Neural cell (in vitro differentiated cells): Measurements from ENCODE around the gene PVALEF.

Source experiments
- EP300 ChIP-seq: fragments of 450-650 bp; conservative IDR thresholded peaks from 2 replicates; pipeline ENCODE4 v1.6.1; 2014; ENCODE audit warnings: antibody characterized with exemption, mild to moderate bottlenecking, moderate library complexity; ENCODE audit not compliant: poor library complexity, severe bottlenecking
- EZH2 ChIP-seq: fragments of 200-600, 300-800 bp; shearing (Covaris generic), sonication (generic); IDR thresholded peaks from 2 replicates; pipeline ENCODE4 v1.6.1; 2014; ENCODE audit warnings: antibody characterized with exemption, low read length, borderline replicate concordance, mild to moderate bottlenecking; ENCODE audit not compliant: insufficient read depth, poor library complexity, severe bottlenecking
- MXI1 ChIP-seq: fragments of 450-650 bp; conservative IDR thresholded peaks from 2 replicates; pipeline ENCODE4 v1.6.1; 2014; ENCODE audit warnings: antibody characterized with exemption, mild to moderate bottlenecking; ENCODE audit not compliant: poor library complexity, severe bottlenecking
- POLR2AphosphoS5 ChIP-seq: IDR thresholded peaks from 2 replicates; pipeline ENCODE4 v1.6.1; 2012
- RAD21 ChIP-seq: fragments of 450-650 bp; conservative IDR thresholded peaks from 2 replicates; pipeline ENCODE4 v1.6.1; 2014; ENCODE audit warnings: antibody characterized with exemption, mild to moderate bottlenecking, moderate library complexity
- SMC3 ChIP-seq: fragments of 450-650 bp; conservative IDR thresholded peaks from 2 replicates; pipeline ENCODE4 v1.6.1; 2014; ENCODE audit warnings: antibody characterized with exemption, mild to moderate bottlenecking, moderate library complexity; ENCODE audit not compliant: poor library complexity
- TAF1 ChIP-seq: IDR thresholded peaks from 2 replicates; pipeline ENCODE4 v1.6.1; 2012; ENCODE audit warnings: low read depth
- TF ChIP-seq, protein P1 (sequence below): IDR thresholded peaks from 2 replicates; pipeline ENCODE4 v1.6.1; 2012; ENCODE audit warnings: borderline replicate concordance
- TF ChIP-seq, protein P2 (sequence below): fragments of 450-650 bp; IDR thresholded peaks from 2 replicates; pipeline ENCODE4 v1.5.1; 2014; ENCODE audit warnings: antibody characterized with exemption, mild to moderate bottlenecking, moderate library complexity; ENCODE audit not compliant: poor library complexity, severe bottlenecking

DNA sequence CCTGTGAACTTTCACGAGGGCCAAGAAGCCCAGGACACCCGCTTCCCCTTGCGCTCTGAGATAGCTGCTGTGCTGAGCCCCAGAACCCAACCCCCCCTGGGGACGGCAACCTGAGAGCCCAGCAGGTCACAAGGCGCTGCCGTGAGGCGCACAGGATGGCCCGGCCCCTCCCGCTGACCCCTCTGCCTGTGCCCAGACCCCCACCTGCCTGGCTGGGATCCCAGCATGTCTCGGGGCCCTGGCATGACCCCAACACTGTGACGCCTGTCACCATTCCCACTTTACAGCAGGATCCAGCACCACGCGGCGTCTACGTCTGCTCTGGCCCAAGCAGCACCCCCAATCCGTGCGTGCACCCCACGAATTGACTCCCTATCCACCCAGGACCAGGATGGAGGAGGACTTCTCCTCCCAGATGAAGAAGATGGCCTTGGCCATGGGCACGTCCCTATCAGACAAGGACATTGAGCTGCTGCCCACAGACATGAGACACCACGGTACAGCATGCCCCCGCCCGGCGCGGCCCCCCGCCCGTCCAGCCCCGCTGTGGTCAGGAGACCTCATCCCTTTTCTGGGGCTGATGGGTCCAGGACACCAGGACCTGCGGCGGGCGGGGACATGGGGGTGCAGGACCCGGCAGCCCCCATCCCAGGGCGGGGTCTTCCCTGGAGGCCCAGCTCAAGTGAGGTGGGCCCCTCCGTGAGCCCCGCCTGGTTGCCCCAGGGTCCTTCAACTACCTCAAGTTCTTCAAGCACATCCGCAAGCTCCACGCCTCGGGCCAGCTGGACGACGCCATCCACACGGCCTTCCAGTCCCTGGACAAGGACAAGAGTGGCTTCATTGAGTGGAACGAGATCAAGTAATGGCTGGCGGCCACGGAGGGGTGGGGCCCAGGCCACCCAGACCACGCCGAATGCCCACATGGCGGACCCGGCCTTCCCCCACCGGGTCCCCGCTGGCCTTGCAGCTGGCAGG, 15.8 kb downstream of the PVALEF start:
- TF ChIP-seq EP300, result no peak
- TF ChIP-seq, protein P1, sequence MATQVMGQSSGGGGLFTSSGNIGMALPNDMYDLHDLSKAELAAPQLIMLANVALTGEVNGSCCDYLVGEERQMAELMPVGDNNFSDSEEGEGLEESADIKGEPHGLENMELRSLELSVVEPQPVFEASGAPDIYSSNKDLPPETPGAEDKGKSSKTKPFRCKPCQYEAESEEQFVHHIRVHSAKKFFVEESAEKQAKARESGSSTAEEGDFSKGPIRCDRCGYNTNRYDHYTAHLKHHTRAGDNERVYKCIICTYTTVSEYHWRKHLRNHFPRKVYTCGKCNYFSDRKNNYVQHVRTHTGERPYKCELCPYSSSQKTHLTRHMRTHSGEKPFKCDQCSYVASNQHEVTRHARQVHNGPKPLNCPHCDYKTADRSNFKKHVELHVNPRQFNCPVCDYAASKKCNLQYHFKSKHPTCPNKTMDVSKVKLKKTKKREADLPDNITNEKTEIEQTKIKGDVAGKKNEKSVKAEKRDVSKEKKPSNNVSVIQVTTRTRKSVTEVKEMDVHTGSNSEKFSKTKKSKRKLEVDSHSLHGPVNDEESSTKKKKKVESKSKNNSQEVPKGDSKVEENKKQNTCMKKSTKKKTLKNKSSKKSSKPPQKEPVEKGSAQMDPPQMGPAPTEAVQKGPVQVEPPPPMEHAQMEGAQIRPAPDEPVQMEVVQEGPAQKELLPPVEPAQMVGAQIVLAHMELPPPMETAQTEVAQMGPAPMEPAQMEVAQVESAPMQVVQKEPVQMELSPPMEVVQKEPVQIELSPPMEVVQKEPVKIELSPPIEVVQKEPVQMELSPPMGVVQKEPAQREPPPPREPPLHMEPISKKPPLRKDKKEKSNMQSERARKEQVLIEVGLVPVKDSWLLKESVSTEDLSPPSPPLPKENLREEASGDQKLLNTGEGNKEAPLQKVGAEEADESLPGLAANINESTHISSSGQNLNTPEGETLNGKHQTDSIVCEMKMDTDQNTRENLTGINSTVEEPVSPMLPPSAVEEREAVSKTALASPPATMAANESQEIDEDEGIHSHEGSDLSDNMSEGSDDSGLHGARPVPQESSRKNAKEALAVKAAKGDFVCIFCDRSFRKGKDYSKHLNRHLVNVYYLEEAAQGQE, result no peak
- TF ChIP-seq, protein P2, sequence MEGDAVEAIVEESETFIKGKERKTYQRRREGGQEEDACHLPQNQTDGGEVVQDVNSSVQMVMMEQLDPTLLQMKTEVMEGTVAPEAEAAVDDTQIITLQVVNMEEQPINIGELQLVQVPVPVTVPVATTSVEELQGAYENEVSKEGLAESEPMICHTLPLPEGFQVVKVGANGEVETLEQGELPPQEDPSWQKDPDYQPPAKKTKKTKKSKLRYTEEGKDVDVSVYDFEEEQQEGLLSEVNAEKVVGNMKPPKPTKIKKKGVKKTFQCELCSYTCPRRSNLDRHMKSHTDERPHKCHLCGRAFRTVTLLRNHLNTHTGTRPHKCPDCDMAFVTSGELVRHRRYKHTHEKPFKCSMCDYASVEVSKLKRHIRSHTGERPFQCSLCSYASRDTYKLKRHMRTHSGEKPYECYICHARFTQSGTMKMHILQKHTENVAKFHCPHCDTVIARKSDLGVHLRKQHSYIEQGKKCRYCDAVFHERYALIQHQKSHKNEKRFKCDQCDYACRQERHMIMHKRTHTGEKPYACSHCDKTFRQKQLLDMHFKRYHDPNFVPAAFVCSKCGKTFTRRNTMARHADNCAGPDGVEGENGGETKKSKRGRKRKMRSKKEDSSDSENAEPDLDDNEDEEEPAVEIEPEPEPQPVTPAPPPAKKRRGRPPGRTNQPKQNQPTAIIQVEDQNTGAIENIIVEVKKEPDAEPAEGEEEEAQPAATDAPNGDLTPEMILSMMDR, result no peak
- no peak for TF ChIP-seq EZH2
- TF ChIP-seq MXI1, result no peak
- TF ChIP-seq POLR2AphosphoS5, result no peak
- no peak for TF ChIP-seq RAD21
- no peak for TF ChIP-seq SMC3
- no peak for TF ChIP-seq TAF1
